Epithelial cell of proximal tubule (primary cell): ENCODE results near the gene SPAG5. TPM values are rescaled to one million over a fixed set of nuclear protein-coding genes. Genes with fewer than 3 reads are reported as not detected.

Source experiments
- DNase-seq: peaks from one replicate; pipeline ENCODE4 v3.0.0-alpha.2; 2011; ENCODE audit warnings: low read depth
- H3K4me3 ChIP-seq: 2 replicates; pipeline ENCODE4 v1.5.1; 2011; ENCODE audit warnings: low read depth, mild to moderate bottlenecking, low read length
- total RNA-seq: library from RNA; depleted of rRNA; stranded (reverse); fragments of >200 nt; gene quantifications from 2 replicates; pipeline ENCODE4 v1.2.3, GENCODE V29; 2015
- TF ChIP-seq, protein P1 (sequence below): conservative IDR thresholded peaks from 2 replicates; pipeline ENCODE4 v1.5.1; 2012; ENCODE audit warnings: low read depth, mild to moderate bottlenecking, low read length

SPAG5 gene
- total RNA-seq, 1 donor from 2014 or later, result 104 TPM

- H3K4me3 ChIP-seq, result no peak overlapping the region
- no peak for DNase-seq
- TF ChIP-seq, protein P1, sequence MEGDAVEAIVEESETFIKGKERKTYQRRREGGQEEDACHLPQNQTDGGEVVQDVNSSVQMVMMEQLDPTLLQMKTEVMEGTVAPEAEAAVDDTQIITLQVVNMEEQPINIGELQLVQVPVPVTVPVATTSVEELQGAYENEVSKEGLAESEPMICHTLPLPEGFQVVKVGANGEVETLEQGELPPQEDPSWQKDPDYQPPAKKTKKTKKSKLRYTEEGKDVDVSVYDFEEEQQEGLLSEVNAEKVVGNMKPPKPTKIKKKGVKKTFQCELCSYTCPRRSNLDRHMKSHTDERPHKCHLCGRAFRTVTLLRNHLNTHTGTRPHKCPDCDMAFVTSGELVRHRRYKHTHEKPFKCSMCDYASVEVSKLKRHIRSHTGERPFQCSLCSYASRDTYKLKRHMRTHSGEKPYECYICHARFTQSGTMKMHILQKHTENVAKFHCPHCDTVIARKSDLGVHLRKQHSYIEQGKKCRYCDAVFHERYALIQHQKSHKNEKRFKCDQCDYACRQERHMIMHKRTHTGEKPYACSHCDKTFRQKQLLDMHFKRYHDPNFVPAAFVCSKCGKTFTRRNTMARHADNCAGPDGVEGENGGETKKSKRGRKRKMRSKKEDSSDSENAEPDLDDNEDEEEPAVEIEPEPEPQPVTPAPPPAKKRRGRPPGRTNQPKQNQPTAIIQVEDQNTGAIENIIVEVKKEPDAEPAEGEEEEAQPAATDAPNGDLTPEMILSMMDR, result no peak
Measured at GRCh38 chr17:28584434-28584833, 14.4 kb downstream of the SPAG5 start.

GRCh38 chr17:28582513-28582912 lies 16.3 kb downstream of the SPAG5 start:
- TF ChIP-seq, protein P1, result no peak
- DNase-seq, result no peak

GRCh38 chr17:28580959-28581358 lies 17.9 kb downstream of the SPAG5 start:
- no peak for DNase-seq
- TF ChIP-seq, protein P1, result no peak
- H3K4me3 ChIP-seq, result no peak overlapping the region

More at GRCh38 chr17:28582513-28582912, 16.3 kb downstream of the SPAG5 start:
- no peak overlapping the region for H3K4me3 ChIP-seq

- DNase-seq, result no peak
- no peak overlapping the region for H3K4me3 ChIP-seq
- TF ChIP-seq, protein P1, result no peak
Measured at GRCh38 chr17:28579526-28579925, 19.3 kb downstream of the SPAG5 start.

DNA sequence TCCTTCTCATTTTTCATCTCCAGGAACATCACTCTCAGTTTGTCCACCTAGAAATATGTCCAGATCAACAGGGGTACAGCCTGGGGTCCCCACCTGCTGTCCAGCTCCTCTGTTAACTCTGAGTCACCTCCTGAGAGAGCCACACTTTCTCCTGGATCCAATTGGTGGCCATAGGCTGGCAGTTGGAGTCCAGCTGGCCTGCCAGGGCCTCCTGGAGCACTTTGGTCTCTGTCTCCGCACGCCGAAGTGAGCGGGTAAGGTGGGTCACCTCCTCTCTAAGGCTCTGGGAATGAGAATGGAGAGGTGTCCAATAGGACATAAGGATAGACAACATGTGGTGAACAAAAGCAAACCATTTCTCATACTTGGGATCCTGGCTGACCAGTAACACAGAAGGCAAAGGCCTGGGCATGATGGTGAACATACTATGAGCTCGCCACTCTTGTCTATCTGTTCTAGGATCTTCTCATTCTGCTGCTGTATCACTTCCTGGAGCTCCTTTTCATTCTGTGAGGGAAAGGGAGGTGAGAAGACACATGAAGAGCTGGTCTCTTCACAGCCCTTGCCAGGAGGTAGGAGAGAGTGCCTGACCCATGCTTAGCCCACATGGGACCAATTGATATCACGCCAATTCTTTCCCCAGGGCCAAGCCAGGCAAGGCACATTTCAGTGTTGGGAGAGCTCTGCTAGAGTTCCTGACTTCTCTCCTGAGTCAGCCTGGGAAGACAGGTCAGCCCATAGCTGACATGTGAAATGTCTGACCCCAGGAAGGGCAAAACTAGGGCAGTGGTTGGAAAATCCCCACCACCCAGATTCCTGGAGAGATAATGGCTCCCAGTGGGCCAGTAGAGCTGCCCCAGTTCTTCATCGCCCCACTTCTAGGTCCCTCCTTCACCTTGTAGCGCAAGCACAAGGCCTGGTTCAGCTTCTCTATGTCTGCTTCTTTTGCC lies 20.3 kb downstream of the SPAG5 start:
- TF ChIP-seq, protein P1, result no peak
- H3K4me3 ChIP-seq, result no peak overlapping the region
- DNase-seq, result no peak

- TF ChIP-seq, protein P1, result no peak
- DNase-seq, result no peak
- H3K4me3 ChIP-seq, result no peak overlapping the region
Measured at GRCh38 chr17:28577466-28577824, 21.4 kb downstream of the SPAG5 start.
